ENCODE measurements around the gene NET1.
"Not testable (repeated sequence)": the region's sequence is repeated elsewhere in the genome, so short reads cannot be mapped to it uniquely, and the experiment has no call there.

NET1 gene

DNA sequence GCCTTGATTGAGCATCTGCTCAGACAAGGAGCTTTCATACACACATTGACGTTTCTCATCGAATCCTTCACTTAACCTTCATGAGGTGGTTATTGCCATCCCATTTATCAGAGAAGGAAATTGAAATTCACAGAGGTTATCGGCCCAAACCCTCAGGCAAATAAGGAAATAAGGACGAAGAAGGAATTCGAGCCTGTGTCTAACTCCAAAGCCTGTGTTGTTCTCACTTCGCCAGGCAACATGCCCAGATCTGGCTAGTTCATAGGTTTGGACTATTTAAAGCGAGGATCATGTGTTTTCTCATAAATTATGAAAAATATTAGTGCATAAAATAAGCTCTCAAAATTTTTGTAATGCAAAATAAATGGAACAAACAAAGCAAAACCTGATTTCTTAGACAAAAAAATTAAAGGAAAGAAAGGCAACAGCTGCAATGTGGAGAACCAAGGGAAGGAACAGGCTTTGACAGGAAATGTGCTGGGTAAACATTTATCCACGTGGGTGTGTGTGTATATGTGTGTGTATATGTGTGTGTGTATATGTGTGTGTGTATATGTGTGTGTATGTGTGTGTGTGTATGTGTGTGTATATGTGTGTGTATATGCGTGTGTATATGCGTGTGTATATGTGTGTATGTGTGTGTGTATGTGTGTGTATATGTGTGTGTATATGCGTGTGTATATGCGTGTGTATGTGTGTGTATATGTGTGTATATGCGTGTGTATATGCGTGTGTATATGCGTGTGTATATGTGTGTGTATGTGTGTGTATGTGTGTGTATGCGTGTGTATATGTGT lies 42.8 kb upstream of the NET1 start:
- H3K36me3 ChIP-seq (ENCODE audit: control insufficient read depth, insufficient read depth, low read length), result no peaks in the 10 kb centered on the region
- TF ChIP-seq, protein P1, sequence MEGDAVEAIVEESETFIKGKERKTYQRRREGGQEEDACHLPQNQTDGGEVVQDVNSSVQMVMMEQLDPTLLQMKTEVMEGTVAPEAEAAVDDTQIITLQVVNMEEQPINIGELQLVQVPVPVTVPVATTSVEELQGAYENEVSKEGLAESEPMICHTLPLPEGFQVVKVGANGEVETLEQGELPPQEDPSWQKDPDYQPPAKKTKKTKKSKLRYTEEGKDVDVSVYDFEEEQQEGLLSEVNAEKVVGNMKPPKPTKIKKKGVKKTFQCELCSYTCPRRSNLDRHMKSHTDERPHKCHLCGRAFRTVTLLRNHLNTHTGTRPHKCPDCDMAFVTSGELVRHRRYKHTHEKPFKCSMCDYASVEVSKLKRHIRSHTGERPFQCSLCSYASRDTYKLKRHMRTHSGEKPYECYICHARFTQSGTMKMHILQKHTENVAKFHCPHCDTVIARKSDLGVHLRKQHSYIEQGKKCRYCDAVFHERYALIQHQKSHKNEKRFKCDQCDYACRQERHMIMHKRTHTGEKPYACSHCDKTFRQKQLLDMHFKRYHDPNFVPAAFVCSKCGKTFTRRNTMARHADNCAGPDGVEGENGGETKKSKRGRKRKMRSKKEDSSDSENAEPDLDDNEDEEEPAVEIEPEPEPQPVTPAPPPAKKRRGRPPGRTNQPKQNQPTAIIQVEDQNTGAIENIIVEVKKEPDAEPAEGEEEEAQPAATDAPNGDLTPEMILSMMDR (IDR thresholded peaks at IDR 0.05; ENCODE audit: insufficient read depth, low read length, poor library complexity, severe bottlenecking), result no peak
- H3K27me3 ChIP-seq (replicated peaks; ENCODE audit: control insufficient read depth, insufficient read depth, low read length), result no peaks in the 10 kb centered on the region
- no peak for DNase-seq (ENCODE audit: extremely low read depth, insufficient read length)
- H3K4me3 ChIP-seq (replicated peaks; ENCODE audit: low read depth, low read length), result no peak overlapping the region

DNA sequence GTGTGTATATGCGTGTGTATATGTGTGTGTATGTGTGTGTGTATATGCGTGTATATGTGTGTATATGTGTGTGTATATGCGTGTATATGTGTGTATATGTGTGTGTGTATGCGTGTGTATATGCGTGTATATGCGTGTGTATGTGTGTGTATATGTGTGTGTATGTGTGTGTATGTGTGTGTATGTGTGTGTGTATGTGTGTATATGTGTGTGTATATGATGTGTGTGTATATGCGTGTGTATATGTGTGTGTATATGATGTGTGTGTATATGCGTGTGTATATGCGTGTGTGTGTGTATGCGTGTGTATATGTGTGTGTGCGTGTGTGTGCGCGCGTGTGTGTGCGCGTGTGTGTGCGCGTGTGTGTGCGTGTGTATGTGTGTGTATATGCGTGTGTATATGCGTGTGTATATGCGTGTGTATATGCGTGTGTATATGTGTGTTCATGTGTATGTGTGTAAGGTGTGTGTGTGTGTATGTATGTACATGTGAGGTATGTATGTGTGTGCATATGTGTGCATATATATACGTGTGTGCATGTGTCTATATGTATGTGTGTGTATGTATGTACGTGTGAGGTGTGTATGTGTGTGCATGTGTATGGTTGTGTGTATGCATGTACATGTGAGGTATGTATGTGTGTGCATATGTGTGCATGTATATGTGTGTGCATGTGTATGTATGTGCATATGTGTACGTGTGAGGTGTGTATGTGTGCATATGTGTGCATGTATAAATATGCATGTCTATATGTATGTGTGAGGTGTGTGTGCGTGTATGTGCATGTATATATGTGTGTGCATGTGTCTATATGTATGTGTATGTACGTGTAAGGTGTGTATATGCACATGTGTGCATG lies 41.6 kb upstream of the NET1 start:
- Histone ChIP-seq H3K4me3 (replicated peaks; ENCODE audit: low read depth, low read length) (no peak overlapping the region), H3K36me3 (ENCODE audit: control insufficient read depth, insufficient read depth, low read length) (no peaks in the 10 kb centered on the region), H3K27me3 (replicated peaks; ENCODE audit: control insufficient read depth, insufficient read depth, low read length) (no peaks in the 10 kb centered on the region)
- DNase-seq (ENCODE audit: extremely low read depth, insufficient read length), result no peak
- TF ChIP-seq, protein P1 (IDR thresholded peaks at IDR 0.05; ENCODE audit: insufficient read depth, low read length, poor library complexity, severe bottlenecking), result no peak

GRCh38 chr10:5373307-5373706 lies 39.0 kb upstream of the NET1 start:
- Histone ChIP-seq H3K36me3 (ENCODE audit: control insufficient read depth, insufficient read depth, low read length) (no peaks in the 10 kb centered on the region), H3K4me3 (replicated peaks; ENCODE audit: low read depth, low read length) (no peak overlapping the region), H3K27me3 (replicated peaks; ENCODE audit: control insufficient read depth, insufficient read depth, low read length) (no peaks in the 10 kb centered on the region)
- no peak for DNase-seq (ENCODE audit: extremely low read depth, insufficient read length)
- TF ChIP-seq, protein P1 (IDR thresholded peaks at IDR 0.05; ENCODE audit: insufficient read depth, low read length, poor library complexity, severe bottlenecking), result no peak

GRCh38 chr10:5373891-5374611 lies 38.3 kb upstream of the NET1 start:
- TF ChIP-seq, protein P1 (IDR thresholded peaks at IDR 0.05; ENCODE audit: insufficient read depth, low read length, poor library complexity, severe bottlenecking), result no peak
- DNase-seq (ENCODE audit: extremely low read depth, insufficient read length), result no peak
- H3K4me3 ChIP-seq (replicated peaks; ENCODE audit: low read depth, low read length), result no peak overlapping the region
- H3K27me3 ChIP-seq (replicated peaks; ENCODE audit: control insufficient read depth, insufficient read depth, low read length), result no peaks in the 10 kb centered on the region
- H3K36me3 ChIP-seq (ENCODE audit: control insufficient read depth, insufficient read depth, low read length), result no peaks in the 10 kb centered on the region

DNA sequence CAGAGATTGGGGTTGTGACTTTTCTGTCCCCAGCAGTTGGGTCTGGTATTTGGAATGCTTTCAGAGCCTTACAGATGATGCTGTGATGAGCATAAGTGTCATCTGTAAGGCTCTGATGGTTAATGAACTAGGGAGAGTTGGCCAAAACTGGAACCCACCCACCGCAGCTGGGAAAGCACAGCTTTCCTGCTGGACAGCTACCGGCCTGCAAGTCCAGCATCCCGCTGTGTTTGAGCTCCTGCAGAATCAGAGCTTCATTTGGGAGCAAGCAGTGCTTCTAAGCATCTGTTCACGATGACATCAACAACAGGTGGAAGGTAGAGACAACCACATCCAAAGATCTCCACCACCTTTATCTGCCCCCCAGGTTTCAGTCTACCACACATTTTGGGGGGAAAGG lies 35.9 kb upstream of the NET1 start:
- no peak overlapping the region for H3K4me3 ChIP-seq (replicated peaks; ENCODE audit: low read depth, low read length)
- no peaks in the 10 kb centered on the region for H3K27me3 ChIP-seq (replicated peaks; ENCODE audit: control insufficient read depth, insufficient read depth, low read length)
- TF ChIP-seq, protein P1 (IDR thresholded peaks at IDR 0.05; ENCODE audit: insufficient read depth, low read length, poor library complexity, severe bottlenecking), result no peak
- H3K36me3 ChIP-seq (ENCODE audit: control insufficient read depth, insufficient read depth, low read length), result no peaks in the 10 kb centered on the region
- DNase-seq (ENCODE audit: extremely low read depth, insufficient read length), result no peak

- not testable (repeated sequence) for H3K27me3 ChIP-seq (replicated peaks; ENCODE audit: control insufficient read depth, insufficient read depth, low read length); H3K36me3 ChIP-seq (ENCODE audit: control insufficient read depth, insufficient read depth, low read length); H3K4me3 ChIP-seq (replicated peaks; ENCODE audit: low read depth, low read length); DNase-seq (ENCODE audit: extremely low read depth, insufficient read length)
These were observed 33.2 kb upstream of the NET1 start for GRCh38 chr10:5379202-5379601.

DNA sequence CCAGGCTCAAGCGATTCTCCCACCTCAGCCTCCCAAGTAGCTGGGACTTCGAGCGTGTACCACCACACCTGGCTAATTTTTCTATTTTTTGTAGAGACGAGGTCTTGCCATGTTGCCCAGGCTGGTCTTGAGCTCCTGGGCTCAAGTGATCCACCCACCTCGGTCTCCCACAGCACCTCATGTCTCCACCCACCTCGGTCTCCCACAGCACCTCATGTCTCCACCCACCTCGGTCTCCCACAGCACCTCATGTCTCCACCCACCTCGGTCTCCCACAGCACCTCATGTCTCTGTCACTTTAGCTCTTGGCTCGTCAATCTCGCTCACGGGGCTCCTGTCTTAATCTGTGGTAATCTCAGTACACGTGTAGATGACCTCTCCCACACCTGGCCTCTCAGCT lies 32.0 kb upstream of the NET1 start:
- not testable (repeated sequence) for H3K4me3 ChIP-seq (replicated peaks; ENCODE audit: low read depth, low read length); H3K27me3 ChIP-seq (replicated peaks; ENCODE audit: control insufficient read depth, insufficient read depth, low read length); DNase-seq (ENCODE audit: extremely low read depth, insufficient read length); H3K36me3 ChIP-seq (ENCODE audit: control insufficient read depth, insufficient read depth, low read length)
